DND-41 (cell line): ENCODE results near the gene PTPN3.

Source experiments
- ATAC-seq: fragments of 200-7000 bp; cut with Tn5 transposase; 3 replicates; pipeline ENCODE4 v1.9.1; 2021; ENCODE audit warnings: low read depth; ENCODE audit not compliant: insufficient read depth
- DNase-seq: peaks from one replicate; pipeline ENCODE4 v3.0.0-alpha.2; 2020
- H2AFZ ChIP-seq: 2 replicates; pipeline ENCODE4 v1.6.0; 2012; ENCODE audit warnings: low read depth, low read length
- H3K27ac ChIP-seq: 2 replicates; pipeline ENCODE4 v1.5.1; 2012; ENCODE audit warnings: low read length, inconsistent platforms
- H3K27me3 ChIP-seq: fragments of 200-600 bp; sonication (generic); 2 replicates; pipeline ENCODE4 v1.6.0; 2012; ENCODE audit warnings: low read length, mild to moderate bottlenecking, inconsistent platforms; ENCODE audit not compliant: insufficient read depth, poor library complexity
- H3K36me3 ChIP-seq: 2 replicates; pipeline ENCODE4 v1.5.1; 2012; ENCODE audit warnings: low read length, inconsistent platforms; ENCODE audit not compliant: insufficient read depth
- H3K4me1 ChIP-seq: 2 replicates; pipeline ENCODE4 v1.5.1; 2012; ENCODE audit warnings: mild to moderate bottlenecking, low read length; ENCODE audit not compliant: insufficient read depth
- H3K4me2 ChIP-seq: 2 replicates; pipeline ENCODE4 v1.6.0; 2012; ENCODE audit warnings: mild to moderate bottlenecking, moderate library complexity, low read length, inconsistent platforms; ENCODE audit not compliant: insufficient read depth
- H3K4me3 ChIP-seq, 2 experiments: fragments of 200-600 bp in 1 of 2; shearing (Covaris generic) in 1 of 2; 2 replicates each; pipeline ENCODE4 v1.5.1; 2012 to 2016; ENCODE audit warnings: inconsistent platforms in 2 of 2, low read length in 2 of 2, mild to moderate bottlenecking in 2 of 2, low read depth in 1 of 2, moderate library complexity in 1 of 2
- H3K79me2 ChIP-seq: 2 replicates; pipeline ENCODE4 v1.6.0; 2012; ENCODE audit warnings: low read length, inconsistent platforms; ENCODE audit not compliant: insufficient read depth
- H3K9ac ChIP-seq: 2 replicates; pipeline ENCODE4 v1.6.0; 2012; ENCODE audit warnings: low read depth, mild to moderate bottlenecking, inconsistent platforms, low read length, moderate library complexity
- H3K9me3 ChIP-seq: 2 replicates; pipeline ENCODE4 v1.5.1; 2012; ENCODE audit warnings: low read length, moderate library complexity, mild to moderate bottlenecking, inconsistent platforms; ENCODE audit not compliant: insufficient read depth, severe bottlenecking
- H4K20me1 ChIP-seq: 2 replicates; pipeline ENCODE4 v1.6.0; 2012; ENCODE audit warnings: low read length; ENCODE audit not compliant: insufficient read depth
- CTCF ChIP-seq: IDR thresholded peaks from 2 replicates; pipeline ENCODE4 v1.5.1; 2012; ENCODE audit warnings: borderline replicate concordance, low read length, moderate library complexity, mild to moderate bottlenecking; ENCODE audit not compliant: poor library complexity, severe bottlenecking; ENCODE audit errors: extremely low read depth
- EZH2 ChIP-seq: IDR thresholded peaks from 3 replicates; pipeline ENCODE4 v1.6.1; 2012; ENCODE audit warnings: borderline replicate concordance, low read depth, mild to moderate bottlenecking, moderate library complexity, low read length, inconsistent platforms; ENCODE audit not compliant: severe bottlenecking

PTPN3 gene

DNA sequence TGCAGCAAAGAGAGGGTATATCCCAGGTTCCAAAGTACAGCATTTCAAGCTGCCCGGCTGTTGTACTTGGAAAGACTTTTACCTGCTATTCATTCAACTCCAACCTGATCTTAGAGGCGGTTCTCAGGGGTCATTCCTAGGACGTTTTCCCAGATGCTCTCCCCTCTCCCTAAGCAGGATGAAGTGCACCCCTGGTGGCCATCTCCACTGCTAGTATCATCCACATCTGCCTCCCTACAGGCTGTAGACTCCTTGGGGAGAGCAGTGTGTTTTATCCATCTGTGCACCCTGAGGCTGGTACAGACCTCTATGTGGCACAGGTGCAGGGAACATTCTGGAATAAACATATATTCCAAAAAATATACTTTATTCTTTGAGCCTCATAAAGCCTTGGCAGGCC, 56.8 kb downstream of the PTPN3 start:
- H3K4me1 ChIP-seq, result peaks cover 41% of the 10 kb centered on the region
- H3K9ac ChIP-seq, result peak overlapping the region; percentile 32
- no peaks in the 10 kb centered on the region for H3K79me2 ChIP-seq
- peak overlapping the region; percentile 43 for H2AFZ ChIP-seq
- H3K4me3 ChIP-seq, result no peak overlapping the region
- H3K4me2 ChIP-seq, result peak overlapping the region; percentile 50
- no peak for DNase-seq
- H3K9me3 ChIP-seq, result no peaks in the 10 kb centered on the region
- TF ChIP-seq EZH2 (no peak), CTCF (peak; percentile 57)
- H4K20me1 ChIP-seq, result no peaks in the 10 kb centered on the region
- peak; percentile 47; the same call in 2 of the 3 replicates for ATAC-seq
- peak overlapping the region; percentile 75 for H3K27ac ChIP-seq
- H3K36me3 ChIP-seq, result no peaks in the 10 kb centered on the region
- H3K27me3 ChIP-seq, result no peaks in the 10 kb centered on the region

DNA sequence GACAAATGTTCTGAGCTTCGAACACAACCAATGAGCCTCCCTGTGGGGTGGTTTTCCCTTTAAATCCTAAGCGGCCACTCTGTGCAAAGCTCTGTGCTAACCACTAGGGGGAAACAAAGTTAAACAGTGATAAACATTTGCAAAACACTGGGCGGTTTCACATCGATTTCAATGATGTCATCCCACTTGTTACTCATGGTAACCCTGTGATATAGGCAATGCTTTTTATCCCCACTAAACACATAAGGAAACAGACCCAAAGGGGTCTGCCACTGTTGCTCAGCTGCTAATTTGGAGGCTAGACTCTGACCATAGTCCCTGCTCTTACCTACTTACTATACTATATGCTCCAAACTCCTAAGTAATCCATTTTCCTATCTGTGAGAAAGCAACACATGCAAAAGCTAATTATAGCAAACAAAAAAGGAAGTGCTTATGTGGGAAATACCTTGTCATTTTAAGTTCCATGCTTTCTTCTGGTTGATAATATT, 57.3 kb downstream of the PTPN3 start:
- no peak overlapping the region for H3K4me3 ChIP-seq
- H3K9ac ChIP-seq, result peak overlapping the region; percentile 32
- H3K4me1 ChIP-seq, result peaks cover 36% of the 10 kb centered on the region
- peak; percentile 90 for ATAC-seq
- TF ChIP-seq CTCF, result peak; percentile 93
- TF ChIP-seq EZH2, result no peak
- peak; percentile 78 for DNase-seq
- no peaks in the 10 kb centered on the region for H3K36me3 ChIP-seq
- no peaks in the 10 kb centered on the region for H3K9me3 ChIP-seq
- peak overlapping the region; percentile 50 for H3K4me2 ChIP-seq
- H3K27ac ChIP-seq, result peak overlapping the region; percentile 75
- H4K20me1 ChIP-seq, result no peaks in the 10 kb centered on the region
- H3K27me3 ChIP-seq, result no peaks in the 10 kb centered on the region
- H3K79me2 ChIP-seq, result no peaks in the 10 kb centered on the region
- peak overlapping the region; percentile 43 for H2AFZ ChIP-seq

- TF ChIP-seq CTCF (no peak), EZH2 (no peak)
- H3K36me3 ChIP-seq, result no peaks in the 10 kb centered on the region
- no peaks in the 10 kb centered on the region for H3K9me3 ChIP-seq
- H2AFZ ChIP-seq, result peak overlapping the region; percentile 41
- peak overlapping the region; percentile 57 for H3K27ac ChIP-seq
- peak overlapping the region; percentile 7; the same call in 1 of the 2 replicates for H3K9ac ChIP-seq
- H3K79me2 ChIP-seq, result no peaks in the 10 kb centered on the region
- no peaks in the 10 kb centered on the region for H4K20me1 ChIP-seq
- DNase-seq (no peak), ATAC-seq (peak; percentile 41)
- peak overlapping the region; percentile 6; the same call in 1 of the 2 replicates for H3K4me2 ChIP-seq
- no peaks in the 10 kb centered on the region for H3K27me3 ChIP-seq
- H3K4me3 ChIP-seq, result no peak overlapping the region
- H3K4me1 ChIP-seq, result peaks cover 30% of the 10 kb centered on the region
Observed at GRCh38 chr9:109440117-109440515, 58.0 kb downstream of the PTPN3 start.
